DND-41 (cell line): ENCODE data around the gene ERGIC1.

Source experiments
- EZH2 ChIP-seq: IDR thresholded peaks from 3 replicates; pipeline ENCODE4 v1.6.1; 2012; ENCODE audit warnings: borderline replicate concordance, low read depth, mild to moderate bottlenecking, moderate library complexity, low read length, inconsistent platforms; ENCODE audit not compliant: severe bottlenecking
- TF ChIP-seq, protein P1 (sequence below): IDR thresholded peaks from 2 replicates; pipeline ENCODE4 v1.5.1; 2012; ENCODE audit warnings: borderline replicate concordance, low read length, moderate library complexity, mild to moderate bottlenecking; ENCODE audit not compliant: poor library complexity, severe bottlenecking; ENCODE audit errors: extremely low read depth

DNA sequence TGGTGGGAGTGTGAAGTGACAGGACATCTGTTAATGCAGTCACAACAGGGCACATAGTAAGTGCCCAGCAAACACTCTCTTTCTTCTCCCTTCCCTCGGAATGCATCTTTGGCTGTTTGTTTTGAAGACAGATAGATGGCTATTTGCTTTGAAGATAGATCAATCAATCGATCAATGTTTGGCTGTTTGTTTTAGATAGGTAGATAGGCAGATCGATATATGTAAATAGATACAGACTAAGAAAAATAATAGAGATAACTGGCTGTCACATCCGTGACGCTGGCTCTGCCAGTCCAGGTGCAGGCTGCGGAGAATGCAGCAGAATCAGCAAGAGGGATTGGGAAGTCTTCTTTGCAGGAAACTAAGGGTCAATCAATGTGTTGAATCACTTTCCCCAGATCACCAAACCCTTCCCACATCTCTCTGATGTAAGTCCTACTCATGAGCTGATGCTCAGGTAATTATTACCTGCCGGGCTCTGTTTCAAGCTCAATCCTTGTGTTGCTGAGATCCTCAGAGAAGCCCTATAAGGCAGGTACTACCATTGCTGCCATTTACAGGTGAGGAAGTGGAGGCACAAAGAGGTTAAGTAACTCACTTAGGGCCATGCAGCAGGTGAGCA, 60.8 kb downstream of the ERGIC1 start:
- TF ChIP-seq, protein P1, sequence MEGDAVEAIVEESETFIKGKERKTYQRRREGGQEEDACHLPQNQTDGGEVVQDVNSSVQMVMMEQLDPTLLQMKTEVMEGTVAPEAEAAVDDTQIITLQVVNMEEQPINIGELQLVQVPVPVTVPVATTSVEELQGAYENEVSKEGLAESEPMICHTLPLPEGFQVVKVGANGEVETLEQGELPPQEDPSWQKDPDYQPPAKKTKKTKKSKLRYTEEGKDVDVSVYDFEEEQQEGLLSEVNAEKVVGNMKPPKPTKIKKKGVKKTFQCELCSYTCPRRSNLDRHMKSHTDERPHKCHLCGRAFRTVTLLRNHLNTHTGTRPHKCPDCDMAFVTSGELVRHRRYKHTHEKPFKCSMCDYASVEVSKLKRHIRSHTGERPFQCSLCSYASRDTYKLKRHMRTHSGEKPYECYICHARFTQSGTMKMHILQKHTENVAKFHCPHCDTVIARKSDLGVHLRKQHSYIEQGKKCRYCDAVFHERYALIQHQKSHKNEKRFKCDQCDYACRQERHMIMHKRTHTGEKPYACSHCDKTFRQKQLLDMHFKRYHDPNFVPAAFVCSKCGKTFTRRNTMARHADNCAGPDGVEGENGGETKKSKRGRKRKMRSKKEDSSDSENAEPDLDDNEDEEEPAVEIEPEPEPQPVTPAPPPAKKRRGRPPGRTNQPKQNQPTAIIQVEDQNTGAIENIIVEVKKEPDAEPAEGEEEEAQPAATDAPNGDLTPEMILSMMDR, result no peak
- TF ChIP-seq EZH2, result no peak
